Gastroesophageal sphincter (tissue), 4 donors: ENCODE results near the gene TXNRD3. TPM values are rescaled to one million over a fixed set of nuclear protein-coding genes. Genes with fewer than 3 reads are reported as not detected.

Source experiments
- ATAC-seq: fragments of 150-250 bp; one replicate; pipeline ENCODE4 v1.9.1; 2016; ENCODE audit warnings: mild to moderate bottlenecking, moderate library complexity
- H3K27ac ChIP-seq, 4 donors: fragments of 200-600 bp; sonication (generic) in 3 of 4; 1 replicate in 3 of 4; 2 replicates in 1 of 4; pipeline ENCODE4 v1.5.1; 2016 to 2019
- H3K27me3 ChIP-seq: fragments of 200-600 bp; sonication (generic); one replicate; pipeline ENCODE4 v1.5.1; 2019
- H3K36me3 ChIP-seq, 2 donors: fragments of 200-600 bp; sonication (generic); one replicate each; pipeline ENCODE4 v1.5.1; 2019; ENCODE audit warnings: control low read depth in 1 of 2
- H3K4me1 ChIP-seq, 3 donors: fragments of 200-600 bp; sonication (generic); 1 replicate in 2 of 3; 2 replicates in 1 of 3; pipeline ENCODE4 v1.5.1; 2016 to 2019; ENCODE audit warnings: control low read depth in 2 of 3
- H3K4me3 ChIP-seq, 2 donors: fragments of 200-600 bp; sonication (generic); one replicate each; pipeline ENCODE4 v1.5.1; 2019; ENCODE audit warnings: mild to moderate bottlenecking in 1 of 2, moderate library complexity in 1 of 2
- H3K9me3 ChIP-seq, 3 donors: fragments of 200-600 bp; sonication (generic); one replicate each; pipeline ENCODE4 v1.5.1; 2017 to 2019; ENCODE audit warnings: control low read depth in 2 of 3
- EP300 ChIP-seq: sonication (generic); formaldehyde crosslinking; IDR thresholded peaks from one replicate; pipeline ENCODE4 v1.6.1; 2017; ENCODE audit warnings: antibody characterized with exemption, mild to moderate bottlenecking
- POLR2A ChIP-seq, 2 donors: fragments of 450-650 bp; IDR thresholded peaks; one replicate each; pipeline ENCODE4 v1.6.1; 2017; ENCODE audit warnings: antibody characterized with exemption in 2 of 2, mild to moderate bottlenecking in 2 of 2, moderate library complexity in 1 of 2
- POLR2AphosphoS5 ChIP-seq: sonication (generic); formaldehyde crosslinking; IDR thresholded peaks from one replicate; pipeline ENCODE4 v1.6.1; 2017; ENCODE audit warnings: antibody characterized with exemption
- WGBS, 2 donors: methylation state at CpG; one replicate each; pipeline ENCODE4 v1.1.5; 2018; ENCODE audit warnings: low coverage in 1 of 2; 5-methylcytosine and 5-hydroxymethylcytosine counted together
- total RNA-seq, 4 donors: library from RNA; depleted of rRNA; stranded (reverse); fragments of >200 nt; gene quantifications; one replicate each; pipeline ENCODE4 v1.1.0, GENCODE V29; 2016
- TF ChIP-seq, protein P1 (sequence below), 4 experiments: fragments of 200-600 bp in 2 of 4; fragments of 450-650 bp in 2 of 4; sonication (generic) in 1 of 4; IDR thresholded peaks; one replicate each; pipeline ENCODE4 v1.5.1; 2017 to 2019; ENCODE audit warnings: antibody characterized with exemption in 4 of 4, mild to moderate bottlenecking in 2 of 4, moderate library complexity in 2 of 4

Gene TXNRD3
- total RNA-seq, 4 donors from 2014 or later, result 14.3 to 24.7 (median 18.5) TPM

DNA sequence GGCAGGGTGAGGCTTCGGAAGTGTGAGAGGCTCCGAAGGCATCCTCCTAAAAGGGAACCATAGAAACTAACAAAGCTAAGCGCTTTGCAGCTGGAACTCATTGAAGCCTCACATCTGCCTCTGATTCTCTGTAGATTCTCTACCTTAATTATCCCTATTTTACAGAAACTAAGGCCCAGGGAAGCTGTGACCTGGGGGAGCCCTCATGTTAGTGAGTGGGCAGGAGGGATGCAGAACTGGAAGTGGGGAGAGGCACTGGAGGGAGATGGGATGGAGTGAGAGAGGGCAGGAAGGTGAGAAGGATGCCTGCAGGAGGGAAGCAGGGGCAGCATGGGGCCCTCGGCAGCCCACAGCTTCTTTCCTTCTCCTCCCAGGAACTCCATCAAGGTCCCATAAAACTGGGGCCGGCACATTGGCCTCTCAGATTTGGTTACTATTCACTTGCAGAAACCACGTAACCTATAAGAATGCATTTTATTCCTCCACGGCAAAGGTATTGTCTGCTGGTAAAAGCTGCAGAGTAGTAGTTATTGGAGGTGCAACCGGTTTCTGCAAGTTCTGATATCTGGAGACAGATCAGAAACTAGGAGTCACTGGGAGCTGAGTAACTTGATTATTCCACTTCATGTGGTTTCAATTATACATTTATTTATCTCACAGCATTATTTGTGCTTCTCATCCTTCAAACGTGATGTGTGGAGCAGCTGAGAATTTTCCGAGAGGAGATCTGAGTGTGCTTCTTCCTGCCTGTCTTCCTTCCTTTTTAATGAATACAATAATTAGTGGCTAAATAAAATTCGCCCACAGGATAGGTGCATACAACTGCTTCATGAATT lies 25.1 kb upstream of the TXNRD3 start:
- peaks cover 0 to 8% (median 0%) of the 10 kb centered on the region in 3 donors for H3K4me1 ChIP-seq
- 72 to 74% methylated on average over 6 to 11 of the region's 11 CpGs for WGBS, 2 donors

GRCh38 chr3:126679318-126679751 lies 24.4 kb upstream of the TXNRD3 start:
- WGBS, 2 donors, result 0 to 10% methylated on average over 2 of the region's 20 CpGs
- TF ChIP-seq EP300, result no peak
- TF ChIP-seq POLR2A (IDR thresholded peaks at IDR 0.05), result no peak
- TF ChIP-seq POLR2AphosphoS5, result no peak
- TF ChIP-seq, protein P1, sequence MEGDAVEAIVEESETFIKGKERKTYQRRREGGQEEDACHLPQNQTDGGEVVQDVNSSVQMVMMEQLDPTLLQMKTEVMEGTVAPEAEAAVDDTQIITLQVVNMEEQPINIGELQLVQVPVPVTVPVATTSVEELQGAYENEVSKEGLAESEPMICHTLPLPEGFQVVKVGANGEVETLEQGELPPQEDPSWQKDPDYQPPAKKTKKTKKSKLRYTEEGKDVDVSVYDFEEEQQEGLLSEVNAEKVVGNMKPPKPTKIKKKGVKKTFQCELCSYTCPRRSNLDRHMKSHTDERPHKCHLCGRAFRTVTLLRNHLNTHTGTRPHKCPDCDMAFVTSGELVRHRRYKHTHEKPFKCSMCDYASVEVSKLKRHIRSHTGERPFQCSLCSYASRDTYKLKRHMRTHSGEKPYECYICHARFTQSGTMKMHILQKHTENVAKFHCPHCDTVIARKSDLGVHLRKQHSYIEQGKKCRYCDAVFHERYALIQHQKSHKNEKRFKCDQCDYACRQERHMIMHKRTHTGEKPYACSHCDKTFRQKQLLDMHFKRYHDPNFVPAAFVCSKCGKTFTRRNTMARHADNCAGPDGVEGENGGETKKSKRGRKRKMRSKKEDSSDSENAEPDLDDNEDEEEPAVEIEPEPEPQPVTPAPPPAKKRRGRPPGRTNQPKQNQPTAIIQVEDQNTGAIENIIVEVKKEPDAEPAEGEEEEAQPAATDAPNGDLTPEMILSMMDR (IDR thresholded peaks at IDR 0.05), result peak; percentile 83 to 97 (median 92)
- no peak overlapping the region for H3K27ac ChIP-seq
- no peaks in the 10 kb centered on the region for H3K36me3 ChIP-seq
- H3K4me1 ChIP-seq, result peaks cover 0 to 8% (median 0%) of the 10 kb centered on the region in 3 donors
- peaks cover 32% of the 10 kb centered on the region for H3K27me3 ChIP-seq
- H3K9me3 ChIP-seq, result no peaks in the 10 kb centered on the region
- ATAC-seq, result peak; percentile 81
- H3K4me3 ChIP-seq, result no peak overlapping the region

More for the DNA sequence above, 25.1 kb upstream of the TXNRD3 start:
- H3K27me3 ChIP-seq, result peaks cover 32% of the 10 kb centered on the region
- no peak overlapping the region for H3K4me3 ChIP-seq
- H3K27ac ChIP-seq, result no peak overlapping the region
- H3K9me3 ChIP-seq, result no peaks in the 10 kb centered on the region
- ATAC-seq, result no peak
- TF ChIP-seq EP300 (no peak), POLR2AphosphoS5 (no peak), POLR2A (IDR thresholded peaks at IDR 0.05) (no peak)
- TF ChIP-seq, protein P1 (IDR thresholded peaks at IDR 0.05), result no peak
- no peaks in the 10 kb centered on the region for H3K36me3 ChIP-seq

DNA sequence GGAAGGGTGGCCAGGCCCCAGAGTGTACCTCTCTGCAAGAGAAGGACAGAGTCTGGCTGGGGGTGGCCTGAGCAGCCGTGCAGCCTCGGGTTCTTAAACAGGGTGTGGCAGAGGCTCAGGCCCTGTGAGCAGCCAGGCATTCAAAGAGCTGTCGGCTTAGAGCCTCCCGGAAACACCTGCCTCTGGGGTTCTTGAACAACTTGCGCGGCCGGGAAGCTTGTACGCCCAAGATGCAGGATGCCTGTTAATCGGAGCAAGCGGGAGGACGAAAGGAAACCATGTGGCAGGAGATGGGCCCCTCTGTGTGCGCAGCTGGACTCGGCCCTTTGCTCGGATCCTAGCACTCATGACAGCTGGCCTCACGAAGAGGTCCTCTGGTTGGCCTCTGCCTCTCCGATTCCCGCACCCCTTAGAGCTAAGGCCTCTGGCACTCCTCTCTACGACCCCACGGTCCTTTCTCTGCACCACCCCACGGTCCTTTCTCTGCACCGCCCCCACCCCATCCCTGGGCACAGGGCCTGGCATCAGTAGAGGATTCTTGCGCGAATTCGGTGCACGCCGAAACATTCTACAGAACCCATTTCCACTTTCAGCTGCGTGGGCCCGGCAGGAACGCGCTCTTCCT lies 23.9 kb upstream of the TXNRD3 start:
- peaks cover 30% of the 10 kb centered on the region for H3K27me3 ChIP-seq
- H3K27ac ChIP-seq, result no peak overlapping the region
- peak; percentile 21 for ATAC-seq
- 12 to 34% methylated on average over 6 to 22 of the region's 30 CpGs for WGBS, 2 donors
- peaks cover 0 to 2% (median 0%) of the 10 kb centered on the region in 3 donors for H3K9me3 ChIP-seq
- TF ChIP-seq POLR2A (IDR thresholded peaks at IDR 0.05) (no peak), EP300 (no peak), POLR2AphosphoS5 (no peak)
- TF ChIP-seq, protein P1 (IDR thresholded peaks at IDR 0.05), result no peak
- H3K36me3 ChIP-seq, result no peaks in the 10 kb centered on the region
- H3K4me1 ChIP-seq, result peaks cover 0 to 8% (median 0%) of the 10 kb centered on the region in 3 donors
- no peak overlapping the region for H3K4me3 ChIP-seq

GRCh38 chr3:126677862-126678503 lies 23.1 kb upstream of the TXNRD3 start:
- ATAC-seq, result no peak
- Histone ChIP-seq H3K4me3 (no peak overlapping the region), H3K36me3 (no peaks in the 10 kb centered on the region), H3K27ac (no peak overlapping the region), H3K27me3 (peaks cover 31% of the 10 kb centered on the region), H3K4me1 (peaks cover 0 to 8% (median 0%) of the 10 kb centered on the region in 3 donors), H3K9me3 (peaks cover 0 to 8% (median 0%) of the 10 kb centered on the region in 3 donors)
- TF ChIP-seq POLR2AphosphoS5, result no peak
- TF ChIP-seq, protein P1 (IDR thresholded peaks at IDR 0.05), result no peak
- no peak for TF ChIP-seq POLR2A (IDR thresholded peaks at IDR 0.05)
- no peak for TF ChIP-seq EP300
- 60 to 74% methylated on average over 1 to 3 of the region's 13 CpGs for WGBS, 2 donors
